GF-D8 (cell line): ENCODE measurements around the gene MACROD2.
"Not testable (repeated sequence)": the region's sequence is repeated elsewhere in the genome, so short reads cannot be mapped to it uniquely, and the experiment has no call there.

Experiments
- DNase-seq: peaks from one replicate; lab custom pipeline; 2025; lab: John Stamatoyannopoulos, UW

MACROD2 gene

GRCh38 chr20:14193443-14193842 lies 198.1 kb downstream of the MACROD2 start:
- DNase-seq: no peak

DNA sequence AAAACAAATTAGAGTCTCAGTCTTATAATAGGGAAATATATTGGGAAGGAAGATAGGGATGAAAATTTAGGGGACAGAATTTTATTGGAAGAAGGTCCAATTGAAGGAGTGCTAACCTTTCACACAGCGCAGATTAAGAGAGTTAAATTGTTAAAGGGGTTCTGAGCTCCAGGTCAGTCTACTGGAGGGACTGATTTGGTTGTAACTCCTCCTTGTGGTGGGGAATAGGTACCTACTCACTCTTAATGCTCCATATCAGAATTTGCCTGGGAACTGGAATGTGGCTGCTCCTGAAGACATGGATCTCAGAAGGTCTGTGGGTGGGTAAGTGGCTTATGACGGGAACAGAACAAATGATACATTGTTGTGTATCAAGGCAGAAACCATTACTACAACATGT lies 198.6 kb downstream of the MACROD2 start:
- DNase-seq: no peak

GRCh38 chr20:14197097-14197496 lies 201.8 kb downstream of the MACROD2 start:
- no peak for DNase-seq

DNA sequence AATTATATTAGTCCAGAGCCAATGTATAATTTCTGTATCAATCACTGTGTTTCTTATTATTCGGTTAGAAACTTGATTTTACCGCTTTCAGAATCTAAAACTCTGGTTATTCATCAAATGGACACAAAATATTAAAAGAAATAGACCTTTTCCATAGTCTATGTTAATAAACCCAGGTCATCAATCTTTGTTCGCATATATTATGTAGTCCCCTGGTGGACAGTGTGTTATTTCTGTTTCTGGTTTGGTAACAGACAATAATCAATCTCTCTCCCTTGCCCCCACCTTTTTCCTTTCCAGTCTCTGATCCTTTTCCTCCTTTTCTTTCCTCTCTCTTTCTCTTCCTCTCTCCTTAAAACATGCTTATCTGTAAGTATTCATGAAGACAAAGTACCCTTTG lies 203.1 kb downstream of the MACROD2 start:
- DNase-seq: no peak

- no peak for DNase-seq
These were observed 203.8 kb downstream of the MACROD2 start for GRCh38 chr20:14199111-14199510.

DNA sequence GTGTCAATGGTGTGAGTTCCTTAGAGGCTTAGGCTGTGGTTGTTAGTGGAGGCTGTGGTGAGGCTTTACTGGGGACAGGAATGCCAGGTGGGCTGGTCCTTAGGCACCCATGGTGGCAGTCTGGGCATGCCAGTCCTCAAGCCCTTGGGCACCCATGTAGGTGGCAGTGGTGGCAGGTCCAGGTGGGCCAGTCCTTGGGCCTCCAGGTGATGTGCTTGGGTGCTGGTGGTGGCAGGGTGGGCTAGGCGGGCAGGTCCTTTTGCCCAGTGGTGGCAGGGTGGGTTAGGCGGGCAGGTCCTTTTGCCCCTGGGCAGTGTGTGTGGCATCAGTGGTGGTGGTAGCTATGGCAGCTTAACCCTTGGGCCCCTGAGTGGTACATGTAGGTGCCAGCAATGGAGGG lies 208.3 kb downstream of the MACROD2 start:
- no peak for DNase-seq

GRCh38 chr20:14207591-14207990 lies 212.3 kb downstream of the MACROD2 start:
- DNase-seq: no peak

DNA sequence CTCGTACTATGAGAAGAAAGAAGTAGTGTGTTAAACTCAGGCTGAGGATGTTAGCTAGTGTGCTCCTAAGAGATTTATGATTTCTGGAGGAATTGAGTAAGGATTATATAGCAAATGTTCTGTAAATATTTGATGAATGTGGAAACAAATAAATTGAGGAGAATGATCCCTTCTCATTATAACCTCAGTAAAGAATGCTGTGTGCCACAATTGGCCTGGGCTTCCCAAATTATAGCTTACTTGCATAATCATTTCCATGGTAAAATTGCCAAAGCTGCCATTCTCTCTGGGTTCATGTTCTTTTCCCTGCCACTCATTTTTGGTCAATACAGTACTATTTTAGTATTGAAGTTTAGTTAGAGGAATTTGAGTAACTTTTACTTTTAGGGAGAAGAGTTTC lies 213.6 kb downstream of the MACROD2 start:
- DNase-seq: no peak

DNA sequence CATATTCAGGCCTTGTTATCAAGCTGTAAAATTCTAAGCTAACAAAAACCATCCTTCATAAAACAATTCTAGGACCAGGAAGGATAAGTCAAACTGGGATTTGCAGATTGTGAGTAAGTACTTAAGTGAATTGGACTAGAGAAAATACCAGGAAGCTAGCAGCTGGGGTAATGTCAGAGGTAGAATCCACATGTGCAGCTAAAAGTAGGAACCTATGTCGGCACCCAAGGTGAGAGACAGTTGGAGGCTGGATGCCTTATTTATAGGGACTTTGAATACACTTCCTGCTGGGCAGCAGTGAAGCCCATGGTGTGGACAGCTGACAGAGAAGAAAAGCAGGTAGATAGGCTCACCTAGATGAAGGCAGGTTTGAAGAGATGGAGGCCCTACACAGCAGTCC lies 214.8 kb downstream of the MACROD2 start:
- no peak for DNase-seq

DNA sequence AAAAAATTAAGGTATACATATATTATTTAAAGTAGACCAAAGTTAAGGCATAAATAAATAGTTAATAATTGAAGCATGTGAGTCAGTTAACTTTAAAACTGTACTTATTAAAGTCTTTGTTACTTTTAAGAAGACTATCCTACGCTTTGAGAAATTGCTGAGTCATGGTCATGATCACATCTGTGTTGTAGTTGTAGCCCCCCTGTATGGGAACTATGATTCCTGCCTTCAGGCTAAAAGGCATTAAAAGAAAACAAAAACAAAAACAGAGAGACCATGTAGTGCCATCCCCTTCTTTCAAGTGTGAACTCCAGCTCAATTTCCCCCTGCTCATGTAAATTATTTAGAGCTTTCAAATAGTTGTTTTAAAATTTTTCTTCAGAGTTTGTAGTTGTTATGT lies 218.7 kb downstream of the MACROD2 start:
- DNase-seq: no peak

DNA sequence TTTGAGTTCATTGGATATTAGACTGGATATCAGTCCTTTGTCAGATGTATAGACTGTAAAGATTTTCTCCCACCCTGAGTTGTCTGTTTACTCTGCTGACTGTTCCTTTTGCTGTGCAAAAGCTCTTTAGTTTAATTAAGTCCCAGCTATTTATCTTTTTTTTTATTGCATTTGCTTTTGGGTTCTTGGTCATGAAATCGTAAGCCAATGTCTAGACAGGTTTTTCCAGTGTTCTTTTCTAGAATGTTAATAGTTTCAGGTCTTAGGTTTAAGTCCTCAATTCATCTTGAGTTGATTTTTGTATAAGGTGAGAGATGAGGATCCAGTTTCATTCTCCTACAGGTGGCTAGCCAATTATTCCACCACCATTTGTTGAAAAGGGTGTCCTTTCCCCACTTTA lies 220.6 kb downstream of the MACROD2 start:
- DNase-seq: not testable (repeated sequence)

- no peak for DNase-seq
These were observed 224.6 kb downstream of the MACROD2 start for GRCh38 chr20:14219801-14220461.

DNA sequence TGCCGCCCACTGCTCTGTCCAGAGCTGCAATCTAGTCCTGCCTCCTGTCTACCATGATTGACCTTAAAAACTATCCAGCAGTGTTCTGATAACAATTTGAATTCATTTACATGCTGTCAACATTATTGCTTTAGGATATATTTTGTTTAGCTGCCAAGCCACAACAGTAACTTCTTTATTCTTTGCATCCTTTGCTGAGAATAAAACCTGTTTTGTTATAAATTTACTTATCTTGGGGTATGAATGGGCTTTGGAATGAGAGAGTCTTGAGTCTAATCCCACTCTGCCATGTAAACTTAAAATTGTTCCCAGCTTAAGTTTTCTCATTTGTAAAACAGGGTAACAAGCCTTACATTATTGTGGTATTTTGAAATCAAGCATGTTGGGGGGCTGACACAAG lies 225.7 kb downstream of the MACROD2 start:
- no peak for DNase-seq

DNA sequence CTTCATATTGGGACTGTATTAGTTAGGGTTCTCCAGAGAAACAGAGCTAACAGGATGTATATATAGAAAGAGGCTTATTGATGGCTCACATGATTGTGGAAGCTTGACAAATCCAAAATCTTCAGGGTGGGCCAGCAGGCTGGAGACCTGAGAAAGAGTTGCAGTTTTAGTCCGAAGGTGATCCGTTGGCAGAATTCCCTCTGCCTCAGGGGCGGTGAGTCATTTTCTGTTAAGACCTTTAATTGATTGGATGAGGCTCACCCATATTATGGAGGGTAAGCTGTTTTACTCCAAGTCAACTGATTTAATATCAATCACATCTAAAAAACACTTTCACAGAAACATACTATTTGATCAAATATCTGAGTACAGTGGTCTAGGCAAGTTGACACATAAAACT lies 228.5 kb downstream of the MACROD2 start:
- no peak for DNase-seq

GRCh38 chr20:14226051-14227049 lies 231.0 kb downstream of the MACROD2 start:
- not testable (repeated sequence) for DNase-seq

DNA sequence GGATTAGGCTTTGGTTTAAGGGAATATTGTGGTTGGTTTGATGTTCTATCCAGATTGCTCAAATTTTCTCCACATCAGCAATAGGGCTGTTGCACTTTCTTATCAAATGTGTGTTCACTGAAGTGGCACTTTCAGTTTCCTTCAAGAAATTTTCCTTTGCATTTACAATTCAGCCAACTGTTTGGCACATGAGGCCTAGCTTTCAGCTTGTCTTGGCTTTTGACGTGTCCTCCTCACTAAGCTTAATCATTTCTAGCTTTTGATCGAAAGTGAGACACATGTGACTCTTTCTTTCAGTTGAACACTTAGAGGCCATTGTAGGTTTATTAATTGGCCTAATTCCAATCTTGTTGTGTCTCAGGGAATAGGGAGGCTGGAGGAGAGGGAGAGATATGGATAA lies 237.3 kb downstream of the MACROD2 start:
- no peak for DNase-seq

- no peak for DNase-seq
These were observed 239.5 kb downstream of the MACROD2 start for GRCh38 chr20:14234666-14235295.

GRCh38 chr20:14235355-14235754 lies 240.0 kb downstream of the MACROD2 start:
- no peak for DNase-seq

DNA sequence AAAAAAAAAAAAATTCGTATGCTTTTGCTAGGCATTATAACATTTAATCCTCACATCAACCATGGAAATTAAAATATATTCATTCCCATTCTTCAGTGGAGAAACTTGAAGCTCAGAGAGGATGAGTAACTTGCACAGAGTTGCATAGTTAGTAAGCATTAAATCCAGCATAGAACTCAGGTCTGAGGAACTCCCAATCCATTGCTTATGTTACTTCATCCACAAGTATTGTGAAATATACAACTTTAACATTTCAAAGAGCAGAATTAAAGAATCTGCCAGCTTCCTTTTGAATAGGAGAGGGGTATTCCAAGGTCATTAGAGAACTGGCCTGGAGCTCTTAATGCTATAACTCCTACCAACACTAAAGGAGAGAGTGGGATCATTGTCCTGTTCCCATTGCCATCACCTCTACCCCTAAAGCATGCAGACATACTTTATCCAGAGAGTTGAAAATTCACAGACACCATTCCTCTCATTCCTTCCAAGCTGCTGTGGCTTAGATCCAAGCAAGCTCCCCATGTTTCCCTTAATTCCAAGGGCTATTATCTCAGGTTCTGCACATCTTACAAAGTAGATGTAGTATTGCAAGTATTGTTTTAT lies 250.2 kb downstream of the MACROD2 start:
- DNase-seq: no peak

GRCh38 chr20:14259689-14260088 lies 264.4 kb downstream of the MACROD2 start:
- DNase-seq: no peak

DNA sequence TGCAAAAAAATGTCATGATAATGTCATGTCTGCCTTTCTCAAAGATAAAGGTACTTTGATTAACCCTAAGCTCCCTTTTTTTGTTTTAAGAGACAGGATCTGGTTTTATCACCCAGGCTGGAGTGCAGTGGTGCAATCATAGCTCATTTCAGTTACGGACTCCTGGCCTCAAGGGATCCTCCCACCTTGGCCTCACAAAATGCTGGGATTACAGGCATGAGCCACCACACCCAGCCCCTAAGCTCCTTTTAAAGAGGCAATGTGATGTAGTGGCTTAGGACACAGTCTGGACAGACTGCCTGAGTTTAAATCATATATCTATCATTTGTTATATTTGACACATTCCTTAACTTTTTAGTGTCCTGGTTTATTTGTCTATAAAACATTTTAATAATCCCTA lies 265.1 kb downstream of the MACROD2 start:
- DNase-seq: no peak

GRCh38 chr20:14264869-14265268 lies 269.6 kb downstream of the MACROD2 start:
- DNase-seq: no peak
